OCI-LY1 (cell line): Measurements from ENCODE around the gene C12orf75.

Experiments used
- EZH2 ChIP-seq: fragments of 200-600 bp; sonication (generic), shearing (Covaris generic); IDR thresholded peaks from 2 replicates; pipeline ENCODE4 v1.8.0; 2017; ENCODE audit warnings: borderline replicate concordance, mixed run types, mild to moderate bottlenecking, antibody characterized with exemption, low read length, moderate library complexity, mixed read lengths
- TF ChIP-seq, protein P1 (sequence below): fragments of 200-600 bp; sonication (generic), shearing (Covaris generic); IDR thresholded peaks from 2 replicates; pipeline ENCODE4 v1.5.1; 2017; ENCODE audit warnings: mild to moderate bottlenecking, antibody characterized with exemption, low read length, moderate library complexity, mixed read lengths

DNA sequence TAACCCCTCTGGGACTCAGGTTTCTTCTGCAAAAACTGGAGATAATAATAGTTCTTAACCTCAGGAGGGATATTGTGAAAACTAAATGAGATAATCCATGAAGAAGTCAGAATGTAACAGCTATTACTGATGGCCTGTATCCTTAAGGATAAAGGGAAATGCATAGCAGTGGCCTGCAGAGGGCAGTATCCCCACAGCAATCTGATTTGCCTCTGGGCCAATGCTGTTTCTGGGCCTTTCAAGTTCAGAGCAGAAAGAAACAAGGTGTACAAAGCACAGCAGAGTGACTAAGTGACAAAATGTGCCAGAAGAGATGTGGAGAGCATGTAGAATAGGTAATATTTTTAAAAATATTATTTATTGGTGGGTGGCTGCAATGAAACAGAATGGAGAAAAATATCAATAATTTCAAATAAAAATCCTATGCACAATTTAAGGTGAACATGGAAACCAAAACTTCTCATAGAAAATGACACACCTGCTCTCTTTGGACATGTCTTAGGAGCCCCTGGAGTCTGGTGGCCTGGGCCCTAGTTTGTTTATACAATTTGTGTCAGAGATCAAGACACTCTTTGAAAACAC, 90.3 kb downstream of the C12orf75 start:
- TF ChIP-seq, protein P1, sequence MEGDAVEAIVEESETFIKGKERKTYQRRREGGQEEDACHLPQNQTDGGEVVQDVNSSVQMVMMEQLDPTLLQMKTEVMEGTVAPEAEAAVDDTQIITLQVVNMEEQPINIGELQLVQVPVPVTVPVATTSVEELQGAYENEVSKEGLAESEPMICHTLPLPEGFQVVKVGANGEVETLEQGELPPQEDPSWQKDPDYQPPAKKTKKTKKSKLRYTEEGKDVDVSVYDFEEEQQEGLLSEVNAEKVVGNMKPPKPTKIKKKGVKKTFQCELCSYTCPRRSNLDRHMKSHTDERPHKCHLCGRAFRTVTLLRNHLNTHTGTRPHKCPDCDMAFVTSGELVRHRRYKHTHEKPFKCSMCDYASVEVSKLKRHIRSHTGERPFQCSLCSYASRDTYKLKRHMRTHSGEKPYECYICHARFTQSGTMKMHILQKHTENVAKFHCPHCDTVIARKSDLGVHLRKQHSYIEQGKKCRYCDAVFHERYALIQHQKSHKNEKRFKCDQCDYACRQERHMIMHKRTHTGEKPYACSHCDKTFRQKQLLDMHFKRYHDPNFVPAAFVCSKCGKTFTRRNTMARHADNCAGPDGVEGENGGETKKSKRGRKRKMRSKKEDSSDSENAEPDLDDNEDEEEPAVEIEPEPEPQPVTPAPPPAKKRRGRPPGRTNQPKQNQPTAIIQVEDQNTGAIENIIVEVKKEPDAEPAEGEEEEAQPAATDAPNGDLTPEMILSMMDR: peak; percentile 60; the same call in 1 of the 2 replicates
- TF ChIP-seq EZH2: no peak
